ENCODE measurements around the gene BCKDHB. TPM values are rescaled to one million over a fixed set of nuclear protein-coding genes. Genes with fewer than 3 reads are reported as not detected.

The BCKDHB gene
- total RNA-seq, 1 donor from 2014 or later = 16.2 TPM

DNA sequence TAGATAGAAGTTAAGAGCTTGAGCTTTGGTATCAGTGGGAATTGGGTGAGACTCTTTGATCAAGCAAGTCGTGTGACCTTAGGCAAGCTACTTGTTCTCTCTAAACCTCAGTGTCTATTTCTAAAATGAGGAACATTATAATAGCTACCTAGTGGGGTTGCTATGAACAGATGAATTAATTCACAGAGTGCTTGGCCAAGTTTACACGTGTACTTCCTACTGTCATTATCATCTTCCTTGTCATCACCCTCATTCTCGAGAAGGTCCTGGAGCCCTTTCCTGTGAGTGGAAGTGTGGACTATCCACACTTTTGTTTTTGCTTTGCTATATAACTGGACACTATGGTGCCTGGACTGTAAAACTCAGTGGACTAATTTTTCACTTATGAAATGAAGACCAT, 64.0 kb downstream of the BCKDHB start:
- TF ChIP-seq, protein P1, sequence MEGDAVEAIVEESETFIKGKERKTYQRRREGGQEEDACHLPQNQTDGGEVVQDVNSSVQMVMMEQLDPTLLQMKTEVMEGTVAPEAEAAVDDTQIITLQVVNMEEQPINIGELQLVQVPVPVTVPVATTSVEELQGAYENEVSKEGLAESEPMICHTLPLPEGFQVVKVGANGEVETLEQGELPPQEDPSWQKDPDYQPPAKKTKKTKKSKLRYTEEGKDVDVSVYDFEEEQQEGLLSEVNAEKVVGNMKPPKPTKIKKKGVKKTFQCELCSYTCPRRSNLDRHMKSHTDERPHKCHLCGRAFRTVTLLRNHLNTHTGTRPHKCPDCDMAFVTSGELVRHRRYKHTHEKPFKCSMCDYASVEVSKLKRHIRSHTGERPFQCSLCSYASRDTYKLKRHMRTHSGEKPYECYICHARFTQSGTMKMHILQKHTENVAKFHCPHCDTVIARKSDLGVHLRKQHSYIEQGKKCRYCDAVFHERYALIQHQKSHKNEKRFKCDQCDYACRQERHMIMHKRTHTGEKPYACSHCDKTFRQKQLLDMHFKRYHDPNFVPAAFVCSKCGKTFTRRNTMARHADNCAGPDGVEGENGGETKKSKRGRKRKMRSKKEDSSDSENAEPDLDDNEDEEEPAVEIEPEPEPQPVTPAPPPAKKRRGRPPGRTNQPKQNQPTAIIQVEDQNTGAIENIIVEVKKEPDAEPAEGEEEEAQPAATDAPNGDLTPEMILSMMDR (IDR thresholded peaks at IDR 0.05) = no peak
- Histone ChIP-seq H3K36me3 (no peaks in the 10 kb centered on the region), H3K27me3 (no peaks in the 10 kb centered on the region), H3K9me3 (no peaks in the 10 kb centered on the region), H3K27ac (no peak overlapping the region), H3K4me3 (no peak overlapping the region), H3K4me1 (no peaks in the 10 kb centered on the region)
- DNase-seq (ENCODE audit: extremely low spot score in 2 of 2) = no peak
- intact Hi-C loops (cut with DNase I) = no loop called here

DNA sequence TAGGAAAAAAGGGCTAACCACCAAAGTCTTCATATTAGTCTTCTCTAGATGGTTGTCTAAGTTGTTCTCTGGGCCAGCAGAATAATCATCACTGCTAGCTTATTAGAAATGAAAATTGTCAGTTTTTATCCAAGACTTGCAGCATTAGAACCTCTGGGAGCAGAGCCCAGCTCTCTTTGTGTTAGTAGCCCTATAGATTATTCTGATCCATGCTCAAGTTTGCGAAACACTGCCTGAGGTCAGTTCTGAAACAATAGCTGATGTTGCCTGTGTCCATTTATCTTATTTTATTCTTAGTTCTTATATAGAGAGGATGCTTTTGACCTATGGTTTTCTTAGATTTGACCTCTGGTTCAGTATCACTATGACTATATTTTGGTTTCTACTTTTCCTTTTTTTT, 66.9 kb downstream of the BCKDHB start:
- DNase-seq (ENCODE audit: extremely low spot score in 2 of 2) = no peak
- no peaks in the 10 kb centered on the region for H3K4me1 ChIP-seq
- no peaks in the 10 kb centered on the region for H3K27me3 ChIP-seq
- no peaks in the 10 kb centered on the region for H3K36me3 ChIP-seq
- TF ChIP-seq, protein P1 (IDR thresholded peaks at IDR 0.05) = no peak
- TF ChIP-seq POLR2AphosphoS5 (IDR thresholded peaks at IDR 0.05; ENCODE audit: insufficient read depth in 1 of 2, low read depth in 1 of 2) = no peak
- no peak for TF ChIP-seq POLR2A (IDR thresholded peaks at IDR 0.05)
- intact Hi-C loops (cut with DNase I) = no loop called here
- no peaks in the 10 kb centered on the region for H3K9me3 ChIP-seq
- H3K27ac ChIP-seq = no peak overlapping the region
- no peak overlapping the region for H3K4me3 ChIP-seq

GRCh38 chr6:80174900-80175572, 68.6 kb downstream of the BCKDHB start:
- Histone ChIP-seq H3K4me3 (no peak overlapping the region), H3K36me3 (peaks cover 0 to 3% of the 10 kb centered on the region in 2 donors), H3K4me1 (no peaks in the 10 kb centered on the region), H3K27me3 (no peaks in the 10 kb centered on the region), H3K9me3 (no peaks in the 10 kb centered on the region), H3K27ac (no peak overlapping the region)
- no peak for DNase-seq (ENCODE audit: extremely low spot score in 2 of 2)
- TF ChIP-seq POLR2AphosphoS5 (IDR thresholded peaks at IDR 0.05; ENCODE audit: insufficient read depth in 1 of 2, low read depth in 1 of 2) (no peak), POLR2A (IDR thresholded peaks at IDR 0.05) (no peak)
- TF ChIP-seq, protein P1 (IDR thresholded peaks at IDR 0.05) = no peak
- intact Hi-C loops (cut with DNase I) = no loop called here

GRCh38 chr6:80179695-80180094, 73.2 kb downstream of the BCKDHB start:
- intact Hi-C loops (cut with DNase I) = no loop called here
- peaks cover 0 to 3% of the 10 kb centered on the region in 2 donors for H3K36me3 ChIP-seq
- no peak for DNase-seq (ENCODE audit: extremely low spot score in 2 of 2)
- no peaks in the 10 kb centered on the region for H3K4me1 ChIP-seq
- no peaks in the 10 kb centered on the region for H3K27me3 ChIP-seq
- no peak overlapping the region for H3K27ac ChIP-seq
- H3K4me3 ChIP-seq = no peak overlapping the region
- H3K9me3 ChIP-seq = no peaks in the 10 kb centered on the region
- TF ChIP-seq POLR2A (IDR thresholded peaks at IDR 0.05) (no peak), POLR2AphosphoS5 (IDR thresholded peaks at IDR 0.05; ENCODE audit: insufficient read depth in 1 of 2, low read depth in 1 of 2) (no peak)
- TF ChIP-seq, protein P1 (IDR thresholded peaks at IDR 0.05) = no peak

DNA sequence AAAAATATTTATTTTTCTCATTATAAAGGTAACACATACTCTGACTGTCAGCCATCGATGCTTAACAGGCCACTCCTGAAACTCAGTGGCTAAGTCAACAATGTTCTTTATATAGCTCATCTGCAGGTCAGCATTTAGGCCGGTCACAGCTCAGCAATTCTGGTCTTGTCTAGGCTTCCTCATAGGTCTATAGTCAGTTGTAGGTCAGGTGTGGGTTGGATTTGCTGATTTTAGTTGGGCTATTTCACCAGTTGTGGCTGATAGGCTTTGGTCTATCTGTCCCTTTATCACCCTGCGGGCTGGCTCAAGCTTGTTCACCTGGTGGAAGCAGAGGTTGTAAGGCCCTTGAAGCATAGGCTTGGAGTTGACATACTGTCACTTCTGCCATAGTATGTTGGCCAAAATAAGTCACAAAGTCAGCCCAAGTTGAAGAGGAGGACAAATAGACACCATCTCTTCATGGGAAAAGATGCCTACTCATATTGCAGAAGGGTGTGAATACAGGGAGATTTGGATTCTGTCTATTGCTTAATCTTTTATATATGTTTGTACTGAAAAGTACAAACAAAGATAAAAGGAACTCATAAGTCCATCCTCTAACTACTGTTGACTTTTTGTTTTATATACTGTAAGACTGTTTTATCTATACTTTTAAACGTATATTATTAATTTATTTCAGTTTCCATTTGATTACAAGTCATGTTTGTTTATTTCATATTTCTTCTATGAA, 75.0 kb downstream of the BCKDHB start:
- no peak for TF ChIP-seq POLR2A (IDR thresholded peaks at IDR 0.05)
- TF ChIP-seq POLR2AphosphoS5 (IDR thresholded peaks at IDR 0.05; ENCODE audit: insufficient read depth in 1 of 2, low read depth in 1 of 2) = no peak
- TF ChIP-seq, protein P1 (IDR thresholded peaks at IDR 0.05) = no peak
- Histone ChIP-seq H3K27ac (no peak overlapping the region), H3K4me1 (no peaks in the 10 kb centered on the region), H3K9me3 (no peaks in the 10 kb centered on the region), H3K36me3 (peaks cover 0 to 3% of the 10 kb centered on the region in 2 donors), H3K4me3 (no peak overlapping the region), H3K27me3 (no peaks in the 10 kb centered on the region)
- no peak for DNase-seq (ENCODE audit: extremely low spot score in 2 of 2)
- intact Hi-C loops (cut with DNase I) = no loop called here

All from vagina (tissue), 2 donors.